ENCODE data around the gene ALG1.
"Not testable (repeated sequence)": the region's sequence is repeated elsewhere in the genome, so short reads cannot be mapped to it uniquely, and the experiment has no call there.

The ALG1 gene

GRCh38 chr16:5071681-5072333, at the start of gene ALG1:
Gene ALG1 (plus strand): TSS chr16:5071843. CDS start chr16:5071850, 7 bp downstream.
- DNase-seq: peak; percentile 21 to 85

DNA sequence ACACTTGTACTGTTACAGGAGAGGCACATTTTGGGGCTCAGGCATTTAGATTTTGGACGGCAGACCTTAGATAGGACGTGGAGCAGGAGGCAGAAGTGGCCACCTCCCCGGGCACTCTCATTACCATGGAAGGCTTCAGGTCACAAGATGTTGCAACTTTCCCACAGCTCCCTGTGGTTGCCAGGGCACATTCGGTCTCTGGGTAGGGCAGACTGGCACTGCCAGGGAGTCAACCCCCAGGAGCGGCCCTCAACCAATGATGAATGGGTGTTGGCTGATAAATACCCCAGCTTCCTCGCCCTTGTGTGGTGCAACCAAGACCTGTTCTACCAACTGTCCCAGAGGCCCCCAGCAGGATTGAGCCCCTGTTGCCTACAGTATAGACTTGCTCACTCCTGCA, 49.1 kb upstream of the ALG1 start:
- no peak for DNase-seq

GRCh38 chr16:5024632-5025031, 47.0 kb upstream of the ALG1 start:
- peak; percentile 3 to 58 for DNase-seq

DNA sequence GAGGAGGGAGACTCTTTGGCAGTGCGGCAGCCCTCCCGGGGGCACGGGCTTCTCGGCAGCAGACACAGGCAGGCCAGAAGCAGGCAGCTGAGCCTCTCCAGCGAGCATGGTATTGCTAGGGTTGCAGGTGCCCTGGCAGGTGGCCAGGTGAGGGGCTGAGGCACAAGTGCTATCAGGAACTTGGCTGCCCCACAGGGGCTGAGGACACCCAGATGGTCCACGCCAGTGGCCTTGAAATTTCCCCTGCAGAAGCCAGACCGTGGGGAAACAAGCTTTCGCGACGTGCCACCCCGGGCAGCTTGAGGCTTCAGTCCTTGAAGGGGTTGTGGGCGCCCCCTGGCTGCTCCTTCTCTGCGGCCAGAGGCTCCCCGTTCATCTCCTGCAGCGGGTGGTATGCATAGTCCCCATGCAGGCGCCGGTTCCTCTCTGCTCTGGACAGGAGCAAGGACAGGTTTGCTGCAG, 46.4 kb upstream of the ALG1 start:
- peak; percentile 8 to 65 for DNase-seq

DNA sequence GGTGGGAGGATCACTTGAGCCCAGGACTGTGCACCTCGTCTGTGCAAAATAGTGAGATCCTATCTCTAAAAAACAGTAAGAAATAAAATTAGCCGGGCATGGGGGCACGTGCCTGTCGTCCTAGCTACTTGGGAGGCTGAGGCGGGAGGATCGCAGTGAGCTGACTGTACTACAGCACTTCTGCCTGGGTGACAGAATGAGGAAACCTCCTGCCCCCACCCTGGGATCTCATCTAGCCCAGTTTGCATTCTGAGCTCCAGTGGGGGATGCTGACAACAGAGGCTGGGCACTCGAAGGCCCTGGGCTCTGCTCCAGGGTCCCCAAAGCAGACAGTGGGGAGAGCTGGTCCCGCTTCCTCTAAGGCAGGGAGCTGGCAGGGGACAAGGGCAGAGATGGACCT, 45.0 kb upstream of the ALG1 start:
- no peak for DNase-seq

DNA sequence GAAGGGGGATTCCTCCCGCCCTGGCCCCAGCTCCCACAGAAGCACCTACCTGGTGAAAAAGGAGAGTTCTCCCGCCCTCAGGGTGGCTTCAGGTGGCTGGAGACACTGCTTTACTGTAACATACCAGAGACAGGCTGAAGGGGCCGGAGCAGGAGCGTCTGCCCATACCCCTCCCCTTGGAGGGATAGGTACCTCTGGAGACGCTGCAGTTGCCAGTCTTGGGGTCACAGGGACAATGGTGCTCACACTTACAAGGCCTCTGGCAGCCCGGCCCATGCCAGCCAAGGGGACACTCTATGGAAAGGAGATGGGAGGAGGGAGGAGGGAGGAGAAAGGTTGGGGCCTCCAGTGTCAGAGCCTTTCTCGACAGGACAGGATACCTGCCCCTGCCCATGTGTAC, 44.6 kb upstream of the ALG1 start:
- no peak for DNase-seq

GRCh38 chr16:5027575-5028235, 43.9 kb upstream of the ALG1 start:
- no peak for DNase-seq

DNA sequence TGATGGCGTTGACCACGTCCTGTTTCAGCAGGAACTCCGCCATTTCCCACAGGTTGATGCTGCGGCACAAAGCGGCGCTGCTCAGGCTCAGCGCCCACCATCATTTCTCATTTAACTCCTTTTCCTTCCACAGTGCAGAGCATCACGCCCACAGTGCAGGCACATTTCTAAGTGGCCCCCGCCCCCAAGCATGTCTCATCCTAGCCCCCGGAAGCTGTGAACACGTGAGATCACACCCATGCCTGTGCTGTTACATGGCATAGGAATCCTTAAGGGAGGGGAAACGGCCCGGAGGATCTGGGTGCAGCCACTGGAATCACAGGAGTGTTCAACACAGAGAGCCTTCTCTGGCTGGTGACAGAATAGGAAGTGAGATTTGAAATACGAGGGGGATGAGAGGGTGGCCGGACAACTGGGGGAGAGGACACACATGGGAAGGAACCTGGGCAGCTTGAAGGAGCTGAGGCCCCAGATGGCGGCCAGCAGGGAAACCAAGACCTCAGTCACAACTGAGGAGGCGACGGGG, 42.6 kb upstream of the ALG1 start:
- no peak for DNase-seq

DNA sequence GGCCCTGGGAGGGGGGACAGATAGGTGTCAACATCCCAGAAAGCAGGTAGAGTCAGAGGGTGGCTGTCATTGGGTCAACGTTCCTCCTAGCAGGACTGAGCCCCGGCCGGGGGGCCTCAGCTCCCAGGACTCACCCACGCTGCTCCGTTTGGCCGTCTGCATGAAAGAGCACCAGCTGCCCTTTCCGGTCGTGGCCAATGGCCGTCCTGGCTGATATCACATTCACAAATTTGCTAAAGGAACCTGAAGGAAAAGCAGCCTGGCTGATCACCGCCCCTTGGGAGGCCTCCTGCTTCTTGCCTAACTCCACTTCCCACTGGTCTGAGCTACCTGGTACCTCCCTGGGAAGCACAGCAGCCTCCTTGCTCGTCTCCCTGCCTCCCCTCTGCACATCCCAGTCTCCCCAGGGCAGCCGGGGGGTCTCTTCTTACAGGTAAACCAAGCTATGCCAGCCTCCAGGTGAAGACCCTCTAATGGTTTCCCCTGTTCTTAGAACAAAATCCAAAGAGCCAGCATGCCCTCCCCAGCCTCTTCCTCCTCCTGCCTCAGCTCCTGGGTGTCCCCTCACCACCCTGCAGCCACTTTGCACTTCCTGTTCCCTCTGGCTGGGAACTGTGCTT, 41.3 kb upstream of the ALG1 start:
- no peak for DNase-seq

- DNase-seq: no peak
These were observed 40.0 kb upstream of the ALG1 start for GRCh38 chr16:5031601-5032000.

DNA sequence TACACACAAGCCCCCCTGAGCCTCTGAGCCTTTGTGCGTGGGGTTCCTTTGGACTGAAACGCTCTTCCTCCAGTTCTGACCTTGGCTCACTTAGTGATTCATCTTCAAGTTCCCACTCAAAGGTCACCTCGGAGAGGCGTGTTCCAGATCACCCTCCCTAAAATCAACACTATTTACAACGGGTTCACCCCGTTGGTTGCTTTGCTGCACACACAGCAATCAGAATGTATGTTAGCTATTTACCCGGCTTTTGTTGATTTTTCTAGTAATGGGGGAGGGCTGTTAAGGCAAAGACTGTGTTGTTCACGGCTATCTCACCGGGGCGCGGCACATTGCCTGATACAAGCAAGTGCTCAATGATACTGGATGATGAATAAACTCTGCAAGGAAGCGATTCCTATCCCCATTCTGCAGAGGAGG, 38.9 kb upstream of the ALG1 start:
- no peak for DNase-seq

DNA sequence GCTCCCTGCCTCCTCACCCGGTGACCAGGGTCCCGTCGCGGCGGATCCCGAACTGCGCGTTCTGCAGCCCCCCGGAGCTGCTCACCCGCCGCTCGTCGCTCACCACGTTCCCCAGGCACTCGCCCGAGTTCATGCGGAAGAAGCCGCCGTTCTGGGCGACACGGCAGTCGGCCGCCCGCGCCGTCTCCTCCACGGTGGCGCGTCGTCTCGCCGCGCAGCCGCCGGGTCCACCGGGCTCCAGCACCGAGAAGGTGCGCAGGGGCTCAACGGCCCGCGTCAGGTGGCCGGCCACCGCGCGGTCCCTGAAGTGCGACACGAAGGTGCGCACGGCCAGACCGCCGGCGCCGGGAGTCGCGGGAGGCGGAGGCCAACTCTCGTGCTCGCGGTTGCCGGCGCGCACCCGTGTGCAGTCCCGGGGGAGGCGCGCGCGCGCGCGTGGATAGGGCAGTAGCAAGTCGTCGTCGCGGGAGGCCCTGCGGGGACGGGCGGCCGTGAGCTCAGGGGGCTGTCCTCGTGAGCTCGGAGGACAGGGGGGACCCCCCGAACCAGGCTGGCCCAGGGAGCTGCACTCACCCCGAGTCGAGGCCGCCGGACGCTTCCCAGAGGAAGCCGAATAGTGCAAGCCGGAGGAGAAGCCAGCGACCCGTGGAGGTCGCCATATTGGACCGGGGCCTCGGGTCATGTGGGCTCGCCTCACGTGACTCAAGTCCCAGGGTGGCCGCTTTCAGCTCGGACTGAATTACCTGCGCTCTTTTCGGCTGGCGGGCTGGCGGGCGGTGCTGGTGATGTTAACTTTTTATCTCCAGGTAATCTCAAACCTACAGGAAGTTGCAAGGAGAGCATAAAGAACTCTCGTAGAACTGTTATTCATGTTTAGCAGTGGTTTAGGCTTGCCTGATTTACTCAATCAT, 38.1 kb upstream of the ALG1 start, which contains the start of gene NAGPA:
Gene NAGPA, minus strand, starts transcription at position 680 of the 911 bp plus-strand sequence. Its CDS starts 21 bp downstream, at position 659.
- peak; percentile 16 to 79 for DNase-seq

GRCh38 chr16:5034167-5034523, 37.5 kb upstream of the ALG1 start:
- DNase-seq: no peak

DNA sequence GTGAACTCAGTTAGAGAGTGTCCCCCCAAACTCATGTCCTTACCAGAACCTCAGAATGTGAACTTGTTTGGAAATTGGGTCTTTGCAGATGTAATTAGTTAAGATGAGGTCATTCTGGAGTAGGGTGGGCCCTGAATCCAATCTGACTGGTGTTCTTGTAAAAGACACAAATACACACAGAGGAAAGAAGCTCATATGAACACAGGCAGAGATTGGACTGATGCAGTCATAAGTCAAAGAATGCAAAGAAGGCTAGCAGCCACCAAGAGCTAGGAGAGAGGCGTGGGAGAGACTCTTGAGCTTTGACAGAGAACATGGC, 35.8 kb upstream of the ALG1 start:
- DNase-seq: no peak

DNA sequence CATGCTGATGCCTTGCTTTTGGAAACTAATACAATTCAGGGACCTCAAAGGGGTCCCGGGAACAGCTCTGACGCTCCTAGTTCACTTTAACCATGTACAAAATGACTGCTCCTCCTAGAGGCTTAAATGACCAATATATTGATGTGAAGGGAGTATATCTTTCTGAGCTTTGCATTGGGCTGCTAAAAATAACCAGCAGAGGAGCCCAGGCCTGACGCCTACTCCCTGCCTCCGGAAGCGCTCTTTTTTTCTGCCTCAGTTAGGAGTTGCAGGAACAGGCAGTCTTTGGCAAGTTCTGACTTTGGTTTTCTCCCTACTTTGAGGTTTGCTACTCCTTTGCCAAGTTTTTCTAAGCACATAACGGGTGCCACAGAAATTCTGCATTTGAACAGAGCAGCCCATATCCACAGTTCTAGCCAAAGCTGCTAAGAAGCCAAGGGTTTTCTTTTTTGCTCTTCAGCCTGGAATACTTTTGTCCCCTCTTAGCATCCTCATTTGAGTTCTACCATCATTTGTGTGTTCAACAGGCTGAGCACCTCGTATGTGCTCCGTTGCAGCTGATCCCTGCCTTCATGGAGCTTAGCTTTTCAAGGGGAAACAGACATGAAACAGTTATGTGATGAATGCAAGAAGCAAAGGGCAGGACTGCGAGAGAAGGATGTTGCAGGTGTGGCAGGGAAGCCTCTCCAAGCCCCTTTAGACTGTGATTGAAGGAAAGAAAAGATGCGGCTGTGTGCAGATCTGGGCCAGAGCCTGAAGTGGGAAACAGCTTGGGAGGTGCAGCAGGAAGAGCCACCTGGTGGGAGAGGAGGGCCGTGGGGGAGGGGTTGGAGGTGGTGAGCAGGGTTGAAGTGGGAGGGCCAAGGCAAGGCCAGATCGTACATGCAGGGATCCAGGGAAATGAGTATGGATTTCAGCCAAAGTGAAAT, 35.2 kb upstream of the ALG1 start:
- no peak for DNase-seq

DNA sequence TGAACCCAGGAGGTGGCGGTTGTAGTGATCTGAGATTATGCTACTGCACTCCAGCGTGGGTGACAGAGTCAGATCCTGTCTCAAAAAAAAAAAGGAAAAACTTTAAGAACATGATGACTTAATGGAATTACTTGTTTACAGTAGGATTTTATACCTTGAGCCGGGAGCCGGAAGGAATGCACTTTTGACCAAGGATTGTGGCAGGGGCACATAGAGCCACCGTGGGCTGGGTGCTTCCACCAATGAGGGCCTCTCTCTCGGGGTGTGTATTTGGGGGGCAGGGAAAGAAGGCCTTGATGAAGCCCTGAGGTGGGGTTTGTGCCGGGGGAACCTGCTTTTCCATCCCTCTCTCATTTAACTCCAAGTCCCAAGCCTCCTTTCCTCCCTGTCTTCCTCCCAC, 31.2 kb upstream of the ALG1 start:
- no peak for DNase-seq

GRCh38 chr16:5041600-5042133, 30.0 kb upstream of the ALG1 start:
- DNase-seq: no peak

DNA sequence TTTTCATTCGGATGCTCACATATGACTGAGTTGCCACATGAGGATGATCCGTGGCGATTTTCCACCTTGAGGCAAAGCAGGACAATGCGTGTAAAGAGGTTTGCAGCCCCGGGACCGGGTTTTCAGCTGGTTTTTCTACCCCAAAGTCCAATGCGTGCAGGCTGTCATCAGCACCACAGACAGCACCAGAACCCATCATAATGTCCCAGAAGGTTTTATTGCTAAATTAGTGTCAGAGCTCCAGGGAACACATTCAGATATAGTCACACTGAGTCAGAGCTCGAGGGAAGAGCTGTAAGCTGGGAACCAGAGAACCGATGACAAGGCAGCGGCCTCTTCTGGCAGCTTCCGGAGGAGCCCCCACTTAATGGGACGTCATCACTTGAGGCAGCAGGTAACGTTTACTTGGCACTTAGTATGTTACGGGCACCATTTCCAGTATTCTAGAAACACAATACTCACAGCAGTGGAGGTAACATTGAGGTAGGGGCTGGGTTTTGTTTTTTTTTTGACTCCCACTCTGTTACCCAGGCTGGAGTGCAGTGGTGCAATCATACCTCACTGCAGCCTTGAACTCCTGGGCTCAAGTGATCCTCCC, 29.0 kb upstream of the ALG1 start:
- DNase-seq: no peak

DNA sequence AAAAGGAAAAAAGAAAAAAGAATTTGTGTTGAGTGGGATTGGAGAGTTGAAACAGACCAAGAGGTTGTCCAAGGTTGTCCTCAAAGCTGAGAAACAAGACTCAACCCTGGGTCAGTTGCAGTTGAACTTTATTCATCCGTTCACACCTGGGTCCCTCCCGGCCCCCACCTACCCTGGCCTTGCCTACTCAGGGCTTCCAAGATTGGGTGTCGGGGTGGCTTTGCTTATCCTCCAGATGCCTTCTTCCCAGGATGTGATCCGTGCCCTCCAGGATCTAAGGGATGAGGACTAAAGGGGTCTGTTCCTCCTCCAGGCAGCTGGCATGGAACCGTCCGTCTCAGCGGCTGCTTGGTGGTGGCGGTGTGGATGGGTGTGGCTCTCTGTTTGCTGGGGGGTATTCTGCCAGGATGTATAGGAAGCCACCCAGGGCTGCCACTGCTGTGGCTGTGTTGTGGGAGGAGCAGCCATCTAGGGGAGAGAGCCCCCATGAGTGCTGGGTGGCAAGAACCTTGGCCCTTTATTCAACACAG, 27.6 kb upstream of the ALG1 start:
- DNase-seq: no peak

GRCh38 chr16:5044581-5044980, 27.1 kb upstream of the ALG1 start:
- not testable (repeated sequence) for DNase-seq
